ENCODE measurements around the gene SERPINA4. TPM values are rescaled to one million over a fixed set of nuclear protein-coding genes. Genes with fewer than 3 reads are reported as not detected.

The SERPINA4 gene
- total RNA-seq, 1 experiment from 2014 or later = 6.3 TPM

DNA sequence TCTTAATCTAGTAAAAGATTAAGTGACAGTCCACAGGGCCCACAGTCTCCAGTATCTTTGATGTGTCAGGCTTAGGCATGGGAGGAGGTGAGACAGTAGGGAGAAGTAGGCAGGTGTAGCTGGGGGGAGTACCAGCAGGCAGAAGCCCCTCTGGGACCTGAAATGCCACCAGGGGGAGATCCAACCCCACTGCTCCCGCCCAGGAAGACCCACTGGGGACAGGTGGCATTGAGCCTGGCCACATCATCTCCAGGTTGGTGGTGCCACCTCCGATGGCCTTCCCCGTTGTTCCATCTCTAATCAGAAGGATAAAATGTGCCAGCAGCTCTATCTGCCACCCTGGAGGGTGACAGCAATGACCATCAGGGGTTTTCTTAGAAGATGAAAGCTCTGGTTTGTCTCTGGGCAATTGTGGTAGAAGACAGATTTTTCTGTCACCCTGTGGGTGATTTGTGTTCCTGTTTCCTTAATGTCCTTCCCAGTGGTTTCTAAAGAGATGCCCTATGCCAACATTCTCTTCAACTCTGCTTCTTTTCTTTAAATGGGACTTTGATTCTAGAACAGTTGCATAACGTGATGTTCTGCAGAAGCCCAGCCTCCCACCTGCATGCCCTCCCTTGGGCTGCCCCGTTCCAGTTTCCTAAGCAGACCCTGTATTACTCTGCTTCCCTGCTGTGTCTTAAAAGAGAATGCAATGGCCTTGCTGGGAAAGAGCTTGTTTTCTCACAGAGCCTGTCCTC lies 39.7 kb upstream of the SERPINA4 start:
- Mint-ChIP-seq H3K36me3 (ENCODE audit: insufficient read depth, unreplicated experiment) (no peaks in the 10 kb centered on the region), H3K4me1 (ENCODE audit: low read depth, unreplicated experiment) (peaks cover 5% of the 10 kb centered on the region), H3K9me3 (ENCODE audit: unreplicated experiment) (peaks cover 17% of the 10 kb centered on the region), H3K27me3 (ENCODE audit: insufficient read depth, unreplicated experiment) (no peaks in the 10 kb centered on the region), H3K4me3 (ENCODE audit: unreplicated experiment) (no peak overlapping the region), H3K27ac (ENCODE audit: unreplicated experiment) (no peak overlapping the region)
- no peak for TF ChIP-seq CTCF (IDR thresholded peaks at IDR 0.05; ENCODE audit: insufficient read depth in 1 of 2, low read depth in 1 of 2, low read length in 1 of 2, severe bottlenecking in 1 of 2, unreplicated experiment in 1 of 2)
- Histone ChIP-seq H3K4me3 (ENCODE audit: low read depth, low read length) (no peak overlapping the region), H3K27me3 (replicated peaks; ENCODE audit: control insufficient read depth, insufficient read depth, low read length) (no peaks in the 10 kb centered on the region), H3K4me1 (peaks cover 8% of the 10 kb centered on the region; the same call in 1 of the 2 replicates), H3K9me3 (no peaks in the 10 kb centered on the region), H3K36me3 (ENCODE audit: control insufficient read depth, insufficient read depth, low read length) (no peaks in the 10 kb centered on the region)
- intact Hi-C loops (cut with micrococcal nuclease; ENCODE audit: unreplicated experiment) = no loop called here
- POLR2A ChIA-PET = no interaction called here
- CTCF ChIA-PET = interaction anchor here (0.9 kb wide), 1 partner anchor 35 kb away, joined by 3 read pairs; no protein-coding TSS in a partner anchor
- no TSS peak for BruUV-seq (replicated peaks)
- DNase-seq = no peak

DNA sequence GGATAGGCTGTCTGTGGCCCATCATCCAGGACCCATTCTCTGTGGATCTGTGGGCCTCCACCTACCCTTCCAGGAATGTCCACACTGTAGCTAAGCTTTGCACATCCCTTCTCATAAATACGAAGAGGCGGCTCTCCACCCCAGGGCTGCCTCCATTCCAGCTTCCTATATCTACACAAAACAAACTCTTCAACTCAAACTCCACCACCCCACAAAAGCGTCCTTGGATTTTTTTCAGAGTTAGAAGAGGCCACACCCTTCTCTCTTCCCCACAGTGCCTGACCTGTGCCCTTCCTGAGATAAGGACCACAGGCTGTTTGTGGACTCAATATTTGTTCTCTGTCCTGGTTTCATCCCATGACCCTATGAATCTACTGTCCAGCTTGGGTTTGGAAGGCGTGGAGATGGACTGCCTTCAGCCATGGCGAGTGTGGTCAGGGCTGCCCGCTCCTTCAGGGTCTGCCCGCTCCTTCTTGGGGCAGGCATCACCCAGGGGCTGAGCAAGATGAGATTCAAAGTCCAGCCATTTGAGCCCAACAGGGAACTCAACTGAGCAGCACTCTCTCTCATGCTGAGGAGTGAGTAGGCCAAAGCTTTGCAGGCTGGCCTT lies 39.0 kb upstream of the SERPINA4 start:
- no TSS peak for BruUV-seq (replicated peaks)
- Histone ChIP-seq H3K27me3 (replicated peaks; ENCODE audit: control insufficient read depth, insufficient read depth, low read length) (no peaks in the 10 kb centered on the region), H3K9me3 (no peaks in the 10 kb centered on the region), H3K36me3 (ENCODE audit: control insufficient read depth, insufficient read depth, low read length) (no peaks in the 10 kb centered on the region), H3K4me1 (peaks cover 8% of the 10 kb centered on the region; the same call in 1 of the 2 replicates), H3K4me3 (ENCODE audit: low read depth, low read length) (no peak overlapping the region)
- POLR2A ChIA-PET = no interaction called here
- intact Hi-C loops (cut with micrococcal nuclease; ENCODE audit: unreplicated experiment) = no loop called here
- CTCF ChIA-PET = interaction anchor here (0.9 kb wide), 1 partner anchor 36 kb away, joined by 3 read pairs; no protein-coding TSS in a partner anchor
- no peak for TF ChIP-seq CTCF (IDR thresholded peaks at IDR 0.05; ENCODE audit: insufficient read depth in 1 of 2, low read depth in 1 of 2, low read length in 1 of 2, severe bottlenecking in 1 of 2, unreplicated experiment in 1 of 2)
- Mint-ChIP-seq H3K27me3 (ENCODE audit: insufficient read depth, unreplicated experiment) (no peaks in the 10 kb centered on the region), H3K9me3 (ENCODE audit: unreplicated experiment) (peaks cover 17% of the 10 kb centered on the region), H3K4me1 (ENCODE audit: low read depth, unreplicated experiment) (peaks cover 5% of the 10 kb centered on the region), H3K4me3 (ENCODE audit: unreplicated experiment) (no peak overlapping the region), H3K36me3 (ENCODE audit: insufficient read depth, unreplicated experiment) (no peaks in the 10 kb centered on the region), H3K27ac (ENCODE audit: unreplicated experiment) (no peak overlapping the region)
- DNase-seq = no peak

- no peak for DNase-seq
These were observed 38.0 kb upstream of the SERPINA4 start for GRCh38 chr14:94523265-94523664.

More at GRCh38 chr14:94523265-94523664, 38.0 kb upstream of the SERPINA4 start:
- Mint-ChIP-seq H3K27me3 (ENCODE audit: insufficient read depth, unreplicated experiment) (no peaks in the 10 kb centered on the region), H3K4me3 (ENCODE audit: unreplicated experiment) (no peak overlapping the region), H3K36me3 (ENCODE audit: insufficient read depth, unreplicated experiment) (no peaks in the 10 kb centered on the region), H3K27ac (ENCODE audit: unreplicated experiment) (no peak overlapping the region), H3K9me3 (ENCODE audit: unreplicated experiment) (peaks cover 17% of the 10 kb centered on the region), H3K4me1 (ENCODE audit: low read depth, unreplicated experiment) (peaks cover 5% of the 10 kb centered on the region)
- H3K36me3 ChIP-seq (ENCODE audit: control insufficient read depth, insufficient read depth, low read length) = no peaks in the 10 kb centered on the region
- H3K9me3 ChIP-seq = no peaks in the 10 kb centered on the region
- H3K4me3 ChIP-seq (ENCODE audit: low read depth, low read length) = no peak overlapping the region
- no peak for TF ChIP-seq CTCF (IDR thresholded peaks at IDR 0.05; ENCODE audit: insufficient read depth in 1 of 2, low read depth in 1 of 2, low read length in 1 of 2, severe bottlenecking in 1 of 2, unreplicated experiment in 1 of 2)
- ChIA-PET POLR2A (no interaction called here), CTCF (no interaction called here)
- BruUV-seq (replicated peaks) = no TSS peak
- no peaks in the 10 kb centered on the region for H3K27me3 ChIP-seq (replicated peaks; ENCODE audit: control insufficient read depth, insufficient read depth, low read length)
- peaks cover 8% of the 10 kb centered on the region; the same call in 1 of the 2 replicates for H3K4me1 ChIP-seq
- intact Hi-C loops (cut with micrococcal nuclease; ENCODE audit: unreplicated experiment) = no loop called here
